PFSK-1 (cell line): ENCODE measurements around the gene ECSCR.

Experiments used
- FOXP2 ChIP-seq: optimal IDR thresholded peaks from 2 replicates; pipeline ENCODE3; 2011; ENCODE audit warnings: borderline replicate concordance, control low read depth, inconsistent platforms; ENCODE audit not compliant: insufficient read depth; ENCODE audit errors: extremely low read length, extremely low read depth
- POLR2AphosphoS5 ChIP-seq: IDR thresholded peaks from 2 replicates; pipeline ENCODE4 v1.6.1; 2012; ENCODE audit warnings: low read depth, mild to moderate bottlenecking, control low read depth, low read length, moderate library complexity
- REST ChIP-seq, 2 experiments: IDR thresholded peaks; 2 replicates each; pipeline versions ENCODE4 v1.6.1 to v1.8.0; 2011 to 2012; ENCODE audit warnings: low read depth in 2 of 2, low read length in 2 of 2, control low read depth in 1 of 2, inconsistent platforms in 1 of 2, mild to moderate bottlenecking in 1 of 2, moderate library complexity in 1 of 2; ENCODE audit not compliant: insufficient read depth in 1 of 2

GRCh38 chr5:139415869-139416268, 46.7 kb downstream of the ECSCR start:
- TF ChIP-seq FOXP2 (no peak), POLR2AphosphoS5 (no peak), REST (IDR thresholded peaks at IDR 0.05; ENCODE audit: insufficient read depth in 1 of 2, low read depth in 2 of 2, low read length in 2 of 2) (no peak)
